IMR-90 (cell line): ENCODE data around the gene SAT2. TPM values are rescaled to one million over a fixed set of nuclear protein-coding genes. Genes with fewer than 3 reads are reported as not detected.

ENCODE experiments used
- ATAC-seq: fragments of 200-7000 bp; cut with Tn5 transposase; 2 replicates; pipeline ENCODE4 v1.9.1; 2020; ENCODE audit warnings: low read depth, mild to moderate bottlenecking, moderate library complexity
- BruUV-seq: library from RNA; stranded (reverse); fragments of 400-500 nt; replicated peaks from 2 replicates; lab custom pipeline; 2021; lab: Mats Ljungman, UMichigan
- CTCF ChIA-PET: fragments of 300-600 bp; formaldehyde crosslinking; extraction: SDS; loops from one replicate; lab custom pipeline; 2021; ENCODE audit warnings: antibody characterized with exemption; lab: Yijun Ruan, JAX
- POLR2A ChIA-PET: fragments of 300-600 bp; sonication (Branson Sonifier 250); formaldehyde crosslinking; loops from one replicate; lab custom pipeline; 2022; ENCODE audit warnings: antibody characterized with exemption; ENCODE audit not compliant: unreplicated experiment; lab: Charles Lee
- DNase-seq: peaks from one replicate; pipeline ENCODE4 v3.0.0; 2013
- H2AFZ ChIP-seq: replicated peaks from 2 replicates; pipeline ENCODE3; 2013; ENCODE audit warnings: low read length, mild to moderate bottlenecking; ENCODE audit not compliant: poor library complexity
- H2AK5ac ChIP-seq: 2 replicates; pipeline ENCODE4 v1.6.1; 2013; ENCODE audit warnings: low read depth, low read length, inconsistent platforms
- H2AK9ac ChIP-seq: replicated peaks from 2 replicates; pipeline ENCODE3; 2013; ENCODE audit warnings: mild to moderate bottlenecking, low read depth, low read length, moderate library complexity; ENCODE audit not compliant: poor library complexity
- H2BK120ac ChIP-seq: 2 replicates; pipeline ENCODE4 v1.6.1; 2013; ENCODE audit warnings: low read depth, low read length, inconsistent platforms
- H2BK15ac ChIP-seq: 3 replicates; pipeline ENCODE4 v1.6.1; 2013; ENCODE audit warnings: low read depth, low read length, inconsistent platforms
- H2BK20ac ChIP-seq: 2 replicates; pipeline ENCODE4 v1.6.1; 2013; ENCODE audit warnings: low read depth, mild to moderate bottlenecking, inconsistent platforms, low read length, moderate library complexity
- H2BK5ac ChIP-seq: 2 replicates; pipeline ENCODE4 v1.6.1; 2013; ENCODE audit warnings: mild to moderate bottlenecking, low read depth, low read length, inconsistent platforms; ENCODE audit not compliant: poor library complexity, severe bottlenecking
- H3K14ac ChIP-seq: replicated peaks from 2 replicates; pipeline ENCODE4 v1.6.1; 2013; ENCODE audit warnings: low read depth, low read length, inconsistent platforms
- H3K18ac ChIP-seq: 2 replicates; pipeline ENCODE4 v1.6.1; 2013; ENCODE audit warnings: low read depth, low read length, control low read depth
- H3K23ac ChIP-seq: 2 replicates; pipeline ENCODE4 v1.6.1; 2013; ENCODE audit warnings: low read depth, low read length, inconsistent platforms
- H3K27ac ChIP-seq: 2 replicates; pipeline ENCODE4 v1.5.1; 2013; ENCODE audit warnings: mild to moderate bottlenecking, control low read depth, low read length; ENCODE audit not compliant: insufficient read depth
- H3K27me3 ChIP-seq: 2 replicates; pipeline ENCODE4 v1.6.1; 2013; ENCODE audit warnings: low read length; ENCODE audit not compliant: control insufficient read depth, insufficient read depth
- H3K36me3 ChIP-seq: 2 replicates; pipeline ENCODE4 v1.6.1; 2013; ENCODE audit warnings: low read length, mixed read lengths; ENCODE audit not compliant: control insufficient read depth, insufficient read depth
- H3K4ac ChIP-seq: 2 replicates; pipeline ENCODE4 v1.6.1; 2013; ENCODE audit warnings: low read depth, low read length, inconsistent platforms
- H3K4me1 ChIP-seq: 2 replicates; pipeline ENCODE4 v1.6.1; 2013; ENCODE audit warnings: low read length, mixed read lengths; ENCODE audit not compliant: control insufficient read depth, insufficient read depth
- H3K4me2 ChIP-seq: 2 replicates; pipeline ENCODE4 v1.6.1; 2013; ENCODE audit warnings: low read depth, mild to moderate bottlenecking, control low read depth, low read length, moderate library complexity
- H3K4me3 ChIP-seq: 2 replicates; pipeline ENCODE4 v1.5.1; 2013; ENCODE audit warnings: low read depth, mild to moderate bottlenecking, control low read depth, low read length, moderate library complexity; ENCODE audit not compliant: insufficient read depth
- H3K56ac ChIP-seq: 2 replicates; pipeline ENCODE4 v1.6.1; 2013; ENCODE audit warnings: low read length, inconsistent platforms; ENCODE audit not compliant: insufficient read depth; ENCODE audit errors: extremely low read depth
- H3K79me1 ChIP-seq, 2 experiments: 2 replicates each; pipeline ENCODE4 v1.6.1; 2013; ENCODE audit warnings: low read length in 2 of 2, inconsistent platforms in 1 of 2, low read depth in 1 of 2
- H3K9ac ChIP-seq: 2 replicates; pipeline ENCODE4 v1.6.1; 2013; ENCODE audit warnings: low read depth, low read length, control low read depth
- H3K9me1 ChIP-seq: 2 replicates; pipeline ENCODE4 v1.6.1; 2013; ENCODE audit warnings: low read length, inconsistent platforms; ENCODE audit not compliant: insufficient read depth
- H3K9me3 ChIP-seq: 2 replicates; pipeline ENCODE4 v1.6.1; 2013; ENCODE audit warnings: low read length; ENCODE audit not compliant: control insufficient read depth, insufficient read depth
- H4K20me1 ChIP-seq: 2 replicates; pipeline ENCODE4 v1.6.1; 2013; ENCODE audit warnings: low read length, inconsistent platforms; ENCODE audit not compliant: insufficient read depth
- H4K5ac ChIP-seq: 2 replicates; pipeline ENCODE4 v1.6.1; 2013; ENCODE audit warnings: mild to moderate bottlenecking, low read depth, low read length, control low read depth
- H4K8ac ChIP-seq, 2 experiments: 2 replicates each; pipeline ENCODE4 v1.6.1; 2013; ENCODE audit warnings: low read depth in 2 of 2, low read length in 2 of 2, control low read depth in 1 of 2, inconsistent platforms in 1 of 2
- H4K91ac ChIP-seq: 2 replicates; pipeline ENCODE4 v1.6.1; 2013; ENCODE audit warnings: low read depth, low read length, inconsistent platforms; ENCODE audit not compliant: insufficient read depth
- BHLHE40 ChIP-seq: fragments of 150-350 bp; IDR thresholded peaks from 2 replicates; pipeline ENCODE4 v1.6.1; 2016; ENCODE audit warnings: mild to moderate bottlenecking, low read depth, low read length
- FOS ChIP-seq: fragments of 150-350 bp; IDR thresholded peaks from 2 replicates; pipeline ENCODE4 v1.6.1; 2016; ENCODE audit warnings: low read depth, low read length
- MAFK ChIP-seq: IDR thresholded peaks from 2 replicates; pipeline ENCODE4 v1.6.1; 2012; ENCODE audit warnings: low read depth, low read length, improper control_type of control experiment
- MAZ ChIP-seq: IDR thresholded peaks from 2 replicates; pipeline ENCODE4 v1.6.1; 2012; ENCODE audit warnings: low read depth, mild to moderate bottlenecking, low read length, improper control_type of control experiment, moderate library complexity, borderline replicate concordance
- NFE2L2 ChIP-seq: fragments of 150-350 bp; IDR thresholded peaks from 2 replicates; pipeline ENCODE4 v1.6.1; 2016; ENCODE audit warnings: low read depth, mild to moderate bottlenecking, low read length
- RAD21 ChIP-seq: IDR thresholded peaks from 2 replicates; pipeline ENCODE4 v1.6.1; 2012; ENCODE audit warnings: low read length, improper control_type of control experiment
- RCOR1 ChIP-seq: IDR thresholded peaks from 2 replicates; pipeline ENCODE4 v1.6.1; 2012; ENCODE audit warnings: mild to moderate bottlenecking, low read length, improper control_type of control experiment; ENCODE audit not compliant: insufficient replicate concordance
- RFX5 ChIP-seq: IDR thresholded peaks from 2 replicates; pipeline ENCODE4 v1.8.0; 2012; ENCODE audit warnings: low read depth, mild to moderate bottlenecking, low read length, moderate library complexity
- WGBS, 2 experiments: methylation state at CpG; one replicate each; pipeline versions ENCODE4 v1.1.5 to v1.1.7; 2013; ENCODE audit warnings: missing lambda C conversion rate in 2 of 2; ENCODE audit not compliant: insufficient read length in 1 of 2; ENCODE audit errors: extremely low coverage in 2 of 2; 5-methylcytosine and 5-hydroxymethylcytosine counted together
- dilution Hi-C: fragments of 300-500 bp; cut with HindIII; formaldehyde crosslinking; loops from one replicate; pipeline ENCODE4 v1.14.3; 2018; ENCODE audit warnings: low sequenced_read_pairs; ENCODE audit not compliant: unreplicated experiment
- in situ Hi-C: fragments of 300-500 bp; cut with MboI; formaldehyde crosslinking; loops from 3 replicates; pipeline ENCODE4 v1.14.3; 2019; ENCODE audit warnings: low sequenced_read_pairs, inconsistent platforms, mixed read lengths
- intact Hi-C: fragments of 100-400 bp; cut with micrococcal nuclease; formaldehyde crosslinking; loops from 2 replicates; pipeline ENCODE4 v1.10.0; 2022
- polyA plus RNA-seq, 3 experiments: library from polyadenylated mRNA; depleted of rRNA; stranded (reverse); fragments of >200 nt; gene quantifications; 2 replicates each; pipeline ENCODE4 v1.2.3, GENCODE V29; 2012; ENCODE audit warnings: low replicate concordance in 1 of 3
- total RNA-seq: library from RNA; depleted of rRNA; stranded (reverse); fragments of >200 nt; gene quantifications from 2 replicates; pipeline ENCODE4 v1.2.3, GENCODE V29; 2012
- TF ChIP-seq, protein P1 (sequence below): fragments of 150-350 bp; IDR thresholded peaks from 2 replicates; pipeline ENCODE4 v1.6.1; 2016; ENCODE audit warnings: low read depth, mild to moderate bottlenecking, low read length, moderate library complexity, borderline replicate concordance

SAT2 gene
- total and polyA plus RNA-seq, 2 of the 4 experiments (the other 2 are of a cell fraction): 20.4 to 45.9 TPM

DNA sequence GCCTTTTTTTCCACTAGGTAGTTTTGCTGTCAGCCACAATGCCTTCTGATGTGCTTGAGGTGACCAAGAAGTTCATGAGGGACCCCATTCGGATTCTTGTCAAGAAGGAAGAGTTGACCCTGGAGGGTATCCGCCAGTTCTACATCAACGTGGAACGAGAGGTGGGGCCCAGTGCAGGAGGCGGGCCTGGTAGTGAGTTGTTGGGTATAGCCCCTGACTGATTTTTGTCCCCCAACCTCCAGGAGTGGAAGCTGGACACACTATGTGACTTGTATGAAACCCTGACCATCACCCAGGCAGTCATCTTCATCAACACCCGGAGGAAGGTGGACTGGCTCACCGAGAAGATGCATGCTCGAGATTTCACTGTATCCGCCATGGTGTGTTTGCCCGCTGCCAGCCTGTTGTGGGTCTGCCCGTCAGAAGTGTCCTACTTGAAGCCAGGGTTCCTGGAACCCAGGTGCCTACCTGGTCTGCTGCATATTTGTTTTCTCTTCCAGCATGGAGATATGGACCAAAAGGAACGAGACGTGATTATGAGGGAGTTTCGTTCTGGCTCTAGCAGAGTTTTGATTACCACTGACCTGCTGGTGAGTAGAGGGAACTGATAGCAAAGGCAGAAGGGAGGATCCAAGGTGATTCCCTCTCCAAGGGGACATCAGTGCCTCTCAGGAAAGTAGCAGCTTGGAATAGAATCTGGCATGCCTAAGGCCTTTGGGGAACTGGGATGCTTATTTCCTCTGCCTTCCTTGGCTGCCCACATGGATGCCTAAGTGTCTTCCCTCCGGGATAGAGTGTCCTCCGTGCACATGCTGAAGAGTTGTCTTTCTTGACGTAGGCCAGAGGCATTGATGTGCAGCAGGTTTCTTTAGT lies 50.1 kb downstream of the SAT2 start:
- Histone ChIP-seq H2BK5ac (no peak overlapping the region), H4K20me1 (peaks cover 70% of the 10 kb centered on the region), H3K4ac (no peak overlapping the region), H3K18ac (no peak overlapping the region), H3K79me1 (peaks cover 12 to 73% of the 10 kb centered on the region in 2 experiments), H2BK120ac (no peak overlapping the region), H2AK5ac (no peak overlapping the region), H3K4me3 (no peak overlapping the region), H3K4me2 (no peak overlapping the region), H2BK20ac (no peak overlapping the region), H2AK9ac (no peak overlapping the region), H3K36me3 (peaks cover 54% of the 10 kb centered on the region), H4K5ac (no peak overlapping the region), H3K56ac (no peak overlapping the region), H3K4me1 (peaks cover 23% of the 10 kb centered on the region), H4K91ac (no peak overlapping the region), H4K8ac (no peak overlapping the region), H3K23ac (peak overlapping the region; percentile 24; the same call in 1 of the 2 replicates), H3K9me1 (peaks cover 21% of the 10 kb centered on the region), H3K9ac (no peak overlapping the region), H2BK15ac (no peak overlapping the region), H3K9me3 (no peaks in the 10 kb centered on the region), H3K27me3 (no peaks in the 10 kb centered on the region), H3K14ac (no peak overlapping the region), H2AFZ (no peak overlapping the region), H3K27ac (no peak overlapping the region)
- dilution Hi-C loops: no loop called here
- TF ChIP-seq NFE2L2 (no peak), MAFK (no peak), FOS (no peak), RAD21 (no peak), BHLHE40 (no peak), MAZ (no peak), RFX5 (no peak), RCOR1 (no peak)
- TF ChIP-seq, protein P1, sequence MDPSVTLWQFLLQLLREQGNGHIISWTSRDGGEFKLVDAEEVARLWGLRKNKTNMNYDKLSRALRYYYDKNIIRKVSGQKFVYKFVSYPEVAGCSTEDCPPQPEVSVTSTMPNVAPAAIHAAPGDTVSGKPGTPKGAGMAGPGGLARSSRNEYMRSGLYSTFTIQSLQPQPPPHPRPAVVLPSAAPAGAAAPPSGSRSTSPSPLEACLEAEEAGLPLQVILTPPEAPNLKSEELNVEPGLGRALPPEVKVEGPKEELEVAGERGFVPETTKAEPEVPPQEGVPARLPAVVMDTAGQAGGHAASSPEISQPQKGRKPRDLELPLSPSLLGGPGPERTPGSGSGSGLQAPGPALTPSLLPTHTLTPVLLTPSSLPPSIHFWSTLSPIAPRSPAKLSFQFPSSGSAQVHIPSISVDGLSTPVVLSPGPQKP: no peak
- POLR2A ChIA-PET: no interaction called here
- WGBS, 2 experiments: 92% methylated on average over 6 of the region's 17 CpGs; no CpG with 5 or more reads in 1 of the 2 experiments
- ATAC-seq: no peak
- intact Hi-C loops: no loop called here
- TSS peak; percentile 49 for BruUV-seq
- in situ Hi-C loops: no loop called here
- CTCF ChIA-PET: interaction anchor here (0.6 kb wide), 1 partner anchor 143 kb away, joined by 4 read pairs; the partner anchor contains the start of gene TMEM102
- no peak for DNase-seq
